OCI-LY3 (cell line): ENCODE results near the gene TRAPPC4.
"Not testable (repeated sequence)": the region's sequence is repeated elsewhere in the genome, so short reads cannot be mapped to it uniquely, and the experiment has no call there.

Experiments used
- H2AFZ ChIP-seq: fragments of 200-600, 300-600 bp; shearing (Covaris generic); 2 replicates; pipeline ENCODE4 v1.6.0; 2014; ENCODE audit warnings: antibody characterized with exemption, low read depth, low read length
- H3K27ac ChIP-seq: fragments of 200-600, 300-600 bp; sonication (generic); 2 replicates; pipeline ENCODE4 v1.5.1; 2014; ENCODE audit warnings: mild to moderate bottlenecking, low read length, moderate library complexity, mixed read lengths
- H3K27me3 ChIP-seq: fragments of 200-600, 300-600 bp; sonication (generic); 2 replicates; pipeline ENCODE4 v1.6.1; 2014; ENCODE audit warnings: low read depth, low read length, mixed read lengths
- H3K36me3 ChIP-seq: fragments of 200-600, 300-600 bp; sonication (generic); replicated peaks from 2 replicates; pipeline ENCODE3; 2014; ENCODE audit warnings: low read depth, low read length, mixed read lengths
- H3K4me1 ChIP-seq: fragments of 300-600, 200-600 bp; sonication (generic); 2 replicates; pipeline ENCODE4 v1.6.1; 2014; ENCODE audit warnings: low read length, mixed read lengths
- H3K4me2 ChIP-seq: fragments of 200-600, 300-600 bp; sonication (generic); 2 replicates; pipeline ENCODE4 v1.6.1; 2014; ENCODE audit warnings: low read length, mixed read lengths
- H3K4me3 ChIP-seq: fragments of 300-600, 200-600 bp; sonication (generic); 2 replicates; pipeline ENCODE4 v1.5.1; 2014; ENCODE audit warnings: antibody characterized with exemption, mild to moderate bottlenecking, low read length, moderate library complexity
- H3K79me2 ChIP-seq: fragments of 300-600, 200-600 bp; shearing (Covaris generic); 2 replicates; pipeline ENCODE4 v1.6.1; 2014; ENCODE audit warnings: mild to moderate bottlenecking, low read length, mixed read lengths
- H3K9ac ChIP-seq: fragments of 300-600, 200-600 bp; shearing (Covaris generic); 2 replicates; pipeline ENCODE4 v1.6.0; 2014; ENCODE audit warnings: mild to moderate bottlenecking, low read length, moderate library complexity
- H3K9me3 ChIP-seq: fragments of 200-600, 300-600 bp; shearing (Covaris generic); 2 replicates; pipeline ENCODE4 v1.6.1; 2014; ENCODE audit warnings: low read length, mixed read lengths; ENCODE audit not compliant: insufficient read depth
- H4K20me1 ChIP-seq: fragments of 200-600, 300-600 bp; sonication (generic); 2 replicates; pipeline ENCODE4 v1.6.1; 2016; ENCODE audit warnings: low read length, mixed read lengths; ENCODE audit not compliant: insufficient read depth
- CTCF ChIP-seq: fragments of 200-600, 300-600 bp; sonication (generic); IDR thresholded peaks from 2 replicates; pipeline ENCODE4 v1.5.1; 2014; ENCODE audit warnings: antibody characterized with exemption, low read length, low read depth
- EZH2phosphoT487 ChIP-seq: fragments of 200-600 bp; shearing (Covaris generic); IDR thresholded peaks from 2 replicates; pipeline ENCODE4 v1.6.1; 2018; ENCODE audit warnings: antibody characterized with exemption, mixed run types, low read depth

TRAPPC4 gene

GRCh38 chr11:118988280-118988679 is 30.3 kb upstream of the TRAPPC4 start:
- no peaks in the 10 kb centered on the region for H4K20me1 ChIP-seq
- TF ChIP-seq EZH2phosphoT487: no peak
- TF ChIP-seq CTCF: no peak
- no peak overlapping the region for H3K27ac ChIP-seq
- H3K4me1 ChIP-seq: no peaks in the 10 kb centered on the region
- H2AFZ ChIP-seq: no peak overlapping the region
- no peaks in the 10 kb centered on the region for H3K36me3 ChIP-seq
- no peak overlapping the region for H3K4me2 ChIP-seq
- H3K4me3 ChIP-seq: no peak overlapping the region
- H3K27me3 ChIP-seq: no peaks in the 10 kb centered on the region
- no peak overlapping the region for H3K9ac ChIP-seq
- no peaks in the 10 kb centered on the region for H3K9me3 ChIP-seq
- no peaks in the 10 kb centered on the region for H3K79me2 ChIP-seq

GRCh38 chr11:118991486-118992038 is 27.0 kb upstream of the TRAPPC4 start:
- not testable (repeated sequence) for H3K4me3 ChIP-seq, H3K36me3 ChIP-seq, H4K20me1 ChIP-seq, H2AFZ ChIP-seq, H3K27ac ChIP-seq, H3K27me3 ChIP-seq, H3K4me2 ChIP-seq, H3K9me3 ChIP-seq, H3K4me1 ChIP-seq, H3K9ac ChIP-seq, H3K79me2 ChIP-seq

- H3K36me3 ChIP-seq: peaks cover 12% of the 10 kb centered on the region
- H3K4me3 ChIP-seq: peak overlapping the region; percentile 93
- peaks cover 12% of the 10 kb centered on the region for H3K4me1 ChIP-seq
- TF ChIP-seq EZH2phosphoT487 (no peak), CTCF (0 out of 2 replicates have a peak, but pooled peaks have one; percentile 5)
- peak overlapping the region; percentile 22; the same call in 1 of the 2 replicates for H3K27ac ChIP-seq
- peak overlapping the region; percentile 87 for H2AFZ ChIP-seq
- H3K79me2 ChIP-seq: peaks cover 34% of the 10 kb centered on the region
- no peaks in the 10 kb centered on the region for H3K9me3 ChIP-seq
- H3K4me2 ChIP-seq: peak overlapping the region; percentile 81
- no peaks in the 10 kb centered on the region for H3K27me3 ChIP-seq
- H3K9ac ChIP-seq: peak overlapping the region; percentile 79
- H4K20me1 ChIP-seq: no peaks in the 10 kb centered on the region
These were observed 21.5 kb upstream of the TRAPPC4 start for GRCh38 chr11:118996926-118997626.

- Histone ChIP-seq H3K4me2 (peak within 1 kb of the TSS; percentile 81), H2AFZ (peak within 1 kb of the TSS; percentile 87), H3K9me3 (no peaks in the 10 kb centered on the region), H3K36me3 (peaks cover 12% of the 10 kb centered on the region), H3K4me1 (peaks cover 12% of the 10 kb centered on the region), H3K79me2 (peaks cover 34% of the 10 kb centered on the region), H3K27ac (peak within 1 kb of the TSS; percentile 22; the same call in 1 of the 2 replicates), H3K27me3 (no peaks in the 10 kb centered on the region), H4K20me1 (no peaks in the 10 kb centered on the region), H3K4me3 (peak within 1 kb of the TSS; percentile 93), H3K9ac (peak within 1 kb of the TSS; percentile 79)
- no peak for TF ChIP-seq CTCF
- TF ChIP-seq EZH2phosphoT487: no peak
These were observed 20.8 kb upstream of the TRAPPC4 start, which contains the start of gene CENATAC for GRCh38 chr11:118997627-118998387. Gene CENATAC, plus strand, starts transcription at chr11:118998138. Its CDS starts 60 bp downstream, at chr11:118998198.
